Heart left ventricle (tissue), 13 donors: Measurements from ENCODE around the gene SPTLC2.

Experiments
- POLR2A ChIP-seq, 2 donors: fragments of 450-650 bp; IDR thresholded peaks; one replicate each; pipeline ENCODE4 v1.6.1; 2017; ENCODE audit warnings: antibody characterized with exemption in 2 of 2, mild to moderate bottlenecking in 2 of 2, moderate library complexity in 2 of 2
- TF ChIP-seq, protein P1 (sequence below), 12 donors: fragments of 200-600 bp; sonication (generic) in 4 of 12; IDR thresholded peaks; one replicate each; pipeline versions ENCODE4 v1.5.0 to v1.8.0; 2018 to 2022; ENCODE audit warnings: antibody characterized with exemption in 12 of 12, mild to moderate bottlenecking in 5 of 12
- donor health status: ischemic (EF 13 %, LVEDD 7.1; RV severe dilation, severe dysfunction).
- donor health status: DM: no; HTN: yes; CAD: no.
- donor health status: DM: no; HTN: no; CAD: no.
- donor health status: ischemic (EF 25% LVEDD 6.9; RV normal size, moderate dysfunction).
- donor health status: ischemic (EF 25% LVEDD 5.7; RV mildly dilated, moderate dysfunction).
- donor health status: ischemic (EF 35%, LVEDD 5.7; RV mildly dilated, moderate dysfunction).
- donor health status: nonischemic (EF 11% LVEDD 7.7; RV severe dilation, severe dysfunction).
- donor health status: DM: yes; HTN: yes; CAD: no.
- donor health status: PGD.
- donor health status: ischemic (EF 29% LVEDD 5.4; RV normal size, mild dysfunction).
- donor health status: nonischemic (EF 23%, LVEDD 6.1; RV moderate dilation, normal function).

DNA sequence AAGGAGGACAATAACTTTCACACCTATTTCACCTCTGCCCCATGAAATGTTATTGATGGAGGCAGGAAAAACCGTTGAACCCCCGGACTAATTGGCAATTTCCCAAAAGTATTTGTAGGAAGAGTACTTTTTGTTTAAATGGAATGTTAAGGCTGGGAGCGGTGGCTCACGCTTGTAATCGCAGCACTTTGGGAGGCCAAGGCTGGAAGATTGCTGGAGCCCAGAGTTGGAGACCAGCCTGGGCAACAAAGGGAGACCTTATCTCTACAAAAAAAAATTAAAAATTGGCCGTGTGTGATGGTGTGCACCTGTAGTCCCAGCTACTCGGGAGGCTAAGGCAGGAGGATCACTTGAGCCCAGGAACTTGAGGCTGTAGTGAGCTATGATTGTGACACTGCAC lies 26.0 kb upstream of the SPTLC2 start:
- TF ChIP-seq, protein P1, sequence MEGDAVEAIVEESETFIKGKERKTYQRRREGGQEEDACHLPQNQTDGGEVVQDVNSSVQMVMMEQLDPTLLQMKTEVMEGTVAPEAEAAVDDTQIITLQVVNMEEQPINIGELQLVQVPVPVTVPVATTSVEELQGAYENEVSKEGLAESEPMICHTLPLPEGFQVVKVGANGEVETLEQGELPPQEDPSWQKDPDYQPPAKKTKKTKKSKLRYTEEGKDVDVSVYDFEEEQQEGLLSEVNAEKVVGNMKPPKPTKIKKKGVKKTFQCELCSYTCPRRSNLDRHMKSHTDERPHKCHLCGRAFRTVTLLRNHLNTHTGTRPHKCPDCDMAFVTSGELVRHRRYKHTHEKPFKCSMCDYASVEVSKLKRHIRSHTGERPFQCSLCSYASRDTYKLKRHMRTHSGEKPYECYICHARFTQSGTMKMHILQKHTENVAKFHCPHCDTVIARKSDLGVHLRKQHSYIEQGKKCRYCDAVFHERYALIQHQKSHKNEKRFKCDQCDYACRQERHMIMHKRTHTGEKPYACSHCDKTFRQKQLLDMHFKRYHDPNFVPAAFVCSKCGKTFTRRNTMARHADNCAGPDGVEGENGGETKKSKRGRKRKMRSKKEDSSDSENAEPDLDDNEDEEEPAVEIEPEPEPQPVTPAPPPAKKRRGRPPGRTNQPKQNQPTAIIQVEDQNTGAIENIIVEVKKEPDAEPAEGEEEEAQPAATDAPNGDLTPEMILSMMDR (IDR thresholded peaks at IDR 0.05): no peak
- no peak for TF ChIP-seq POLR2A (IDR thresholded peaks at IDR 0.05)
